IMR-90 (cell line): ENCODE results near the gene ZNF335. TPM values are rescaled to one million over a fixed set of nuclear protein-coding genes. Genes with fewer than 3 reads are reported as not detected.

Experiments used
- ATAC-seq: fragments of 200-7000 bp; cut with Tn5 transposase; 2 replicates; pipeline ENCODE4 v1.9.1; 2020; ENCODE audit warnings: low read depth, mild to moderate bottlenecking, moderate library complexity
- BruUV-seq: library from RNA; stranded (reverse); fragments of 400-500 nt; replicated peaks from 2 replicates; lab custom pipeline; 2021; lab: Mats Ljungman, UMichigan
- CTCF ChIA-PET: fragments of 300-600 bp; formaldehyde crosslinking; extraction: SDS; loops from one replicate; lab custom pipeline; 2021; ENCODE audit warnings: antibody characterized with exemption; lab: Yijun Ruan, JAX
- POLR2A ChIA-PET: fragments of 300-600 bp; sonication (Branson Sonifier 250); formaldehyde crosslinking; loops from one replicate; lab custom pipeline; 2022; ENCODE audit warnings: antibody characterized with exemption; ENCODE audit not compliant: unreplicated experiment; lab: Charles Lee
- DNase-seq: peaks from one replicate; pipeline ENCODE4 v3.0.0; 2013
- H2AFZ ChIP-seq: replicated peaks from 2 replicates; pipeline ENCODE3; 2013; ENCODE audit warnings: low read length, mild to moderate bottlenecking; ENCODE audit not compliant: poor library complexity
- H2AK5ac ChIP-seq: 2 replicates; pipeline ENCODE4 v1.6.1; 2013; ENCODE audit warnings: low read depth, low read length, inconsistent platforms
- H2AK9ac ChIP-seq: replicated peaks from 2 replicates; pipeline ENCODE3; 2013; ENCODE audit warnings: mild to moderate bottlenecking, low read depth, low read length, moderate library complexity; ENCODE audit not compliant: poor library complexity
- H2BK120ac ChIP-seq: 2 replicates; pipeline ENCODE4 v1.6.1; 2013; ENCODE audit warnings: low read depth, low read length, inconsistent platforms
- H2BK15ac ChIP-seq: 3 replicates; pipeline ENCODE4 v1.6.1; 2013; ENCODE audit warnings: low read depth, low read length, inconsistent platforms
- H2BK20ac ChIP-seq: 2 replicates; pipeline ENCODE4 v1.6.1; 2013; ENCODE audit warnings: low read depth, mild to moderate bottlenecking, inconsistent platforms, low read length, moderate library complexity
- H2BK5ac ChIP-seq: 2 replicates; pipeline ENCODE4 v1.6.1; 2013; ENCODE audit warnings: mild to moderate bottlenecking, low read depth, low read length, inconsistent platforms; ENCODE audit not compliant: poor library complexity, severe bottlenecking
- H3K14ac ChIP-seq: replicated peaks from 2 replicates; pipeline ENCODE4 v1.6.1; 2013; ENCODE audit warnings: low read depth, low read length, inconsistent platforms
- H3K18ac ChIP-seq: 2 replicates; pipeline ENCODE4 v1.6.1; 2013; ENCODE audit warnings: low read depth, low read length, control low read depth
- H3K23ac ChIP-seq: 2 replicates; pipeline ENCODE4 v1.6.1; 2013; ENCODE audit warnings: low read depth, low read length, inconsistent platforms
- H3K27ac ChIP-seq: 2 replicates; pipeline ENCODE4 v1.5.1; 2013; ENCODE audit warnings: mild to moderate bottlenecking, control low read depth, low read length; ENCODE audit not compliant: insufficient read depth
- H3K27me3 ChIP-seq: 2 replicates; pipeline ENCODE4 v1.6.1; 2013; ENCODE audit warnings: low read length; ENCODE audit not compliant: control insufficient read depth, insufficient read depth
- H3K36me3 ChIP-seq: 2 replicates; pipeline ENCODE4 v1.6.1; 2013; ENCODE audit warnings: low read length, mixed read lengths; ENCODE audit not compliant: control insufficient read depth, insufficient read depth
- H3K4ac ChIP-seq: 2 replicates; pipeline ENCODE4 v1.6.1; 2013; ENCODE audit warnings: low read depth, low read length, inconsistent platforms
- H3K4me1 ChIP-seq: 2 replicates; pipeline ENCODE4 v1.6.1; 2013; ENCODE audit warnings: low read length, mixed read lengths; ENCODE audit not compliant: control insufficient read depth, insufficient read depth
- H3K4me2 ChIP-seq: 2 replicates; pipeline ENCODE4 v1.6.1; 2013; ENCODE audit warnings: low read depth, mild to moderate bottlenecking, control low read depth, low read length, moderate library complexity
- H3K4me3 ChIP-seq: 2 replicates; pipeline ENCODE4 v1.5.1; 2013; ENCODE audit warnings: low read depth, mild to moderate bottlenecking, control low read depth, low read length, moderate library complexity; ENCODE audit not compliant: insufficient read depth
- H3K56ac ChIP-seq: 2 replicates; pipeline ENCODE4 v1.6.1; 2013; ENCODE audit warnings: low read length, inconsistent platforms; ENCODE audit not compliant: insufficient read depth; ENCODE audit errors: extremely low read depth
- H3K79me1 ChIP-seq, 2 experiments: 2 replicates each; pipeline ENCODE4 v1.6.1; 2013; ENCODE audit warnings: low read length in 2 of 2, inconsistent platforms in 1 of 2, low read depth in 1 of 2
- H3K9ac ChIP-seq: 2 replicates; pipeline ENCODE4 v1.6.1; 2013; ENCODE audit warnings: low read depth, low read length, control low read depth
- H3K9me1 ChIP-seq: 2 replicates; pipeline ENCODE4 v1.6.1; 2013; ENCODE audit warnings: low read length, inconsistent platforms; ENCODE audit not compliant: insufficient read depth
- H3K9me3 ChIP-seq: 2 replicates; pipeline ENCODE4 v1.6.1; 2013; ENCODE audit warnings: low read length; ENCODE audit not compliant: control insufficient read depth, insufficient read depth
- H4K20me1 ChIP-seq: 2 replicates; pipeline ENCODE4 v1.6.1; 2013; ENCODE audit warnings: low read length, inconsistent platforms; ENCODE audit not compliant: insufficient read depth
- H4K5ac ChIP-seq: 2 replicates; pipeline ENCODE4 v1.6.1; 2013; ENCODE audit warnings: mild to moderate bottlenecking, low read depth, low read length, control low read depth
- H4K8ac ChIP-seq, 2 experiments: 2 replicates each; pipeline ENCODE4 v1.6.1; 2013; ENCODE audit warnings: low read depth in 2 of 2, low read length in 2 of 2, control low read depth in 1 of 2, inconsistent platforms in 1 of 2
- H4K91ac ChIP-seq: 2 replicates; pipeline ENCODE4 v1.6.1; 2013; ENCODE audit warnings: low read depth, low read length, inconsistent platforms; ENCODE audit not compliant: insufficient read depth
- BHLHE40 ChIP-seq: fragments of 150-350 bp; IDR thresholded peaks from 2 replicates; pipeline ENCODE4 v1.6.1; 2016; ENCODE audit warnings: mild to moderate bottlenecking, low read depth, low read length
- CEBPB ChIP-seq: IDR thresholded peaks from 2 replicates; pipeline ENCODE4 v1.6.1; 2012; ENCODE audit warnings: low read depth, low read length, improper control_type of control experiment
- CHD1 ChIP-seq: IDR thresholded peaks from 2 replicates; pipeline ENCODE4 v1.6.1; 2012; ENCODE audit warnings: low read depth, low read length, improper control_type of control experiment
- FOS ChIP-seq: fragments of 150-350 bp; IDR thresholded peaks from 2 replicates; pipeline ENCODE4 v1.6.1; 2016; ENCODE audit warnings: low read depth, low read length
- MAFK ChIP-seq: IDR thresholded peaks from 2 replicates; pipeline ENCODE4 v1.6.1; 2012; ENCODE audit warnings: low read depth, low read length, improper control_type of control experiment
- MAZ ChIP-seq: IDR thresholded peaks from 2 replicates; pipeline ENCODE4 v1.6.1; 2012; ENCODE audit warnings: low read depth, mild to moderate bottlenecking, low read length, improper control_type of control experiment, moderate library complexity, borderline replicate concordance
- MXI1 ChIP-seq: IDR thresholded peaks from 2 replicates; pipeline ENCODE4 v1.6.1; 2012; ENCODE audit warnings: low read depth, mild to moderate bottlenecking, low read length, moderate library complexity, borderline replicate concordance
- NFE2L2 ChIP-seq: fragments of 150-350 bp; IDR thresholded peaks from 2 replicates; pipeline ENCODE4 v1.6.1; 2016; ENCODE audit warnings: low read depth, mild to moderate bottlenecking, low read length
- POLR2A ChIP-seq: IDR thresholded peaks from 2 replicates; pipeline ENCODE4 v1.6.1; 2012; ENCODE audit warnings: mild to moderate bottlenecking, low read depth, low read length
- RAD21 ChIP-seq: IDR thresholded peaks from 2 replicates; pipeline ENCODE4 v1.6.1; 2012; ENCODE audit warnings: low read length, improper control_type of control experiment
- RCOR1 ChIP-seq: IDR thresholded peaks from 2 replicates; pipeline ENCODE4 v1.6.1; 2012; ENCODE audit warnings: mild to moderate bottlenecking, low read length, improper control_type of control experiment; ENCODE audit not compliant: insufficient replicate concordance
- RFX5 ChIP-seq: IDR thresholded peaks from 2 replicates; pipeline ENCODE4 v1.8.0; 2012; ENCODE audit warnings: low read depth, mild to moderate bottlenecking, low read length, moderate library complexity
- SMC3 ChIP-seq: fragments of 150-350 bp; IDR thresholded peaks from 2 replicates; pipeline ENCODE4 v1.6.1; 2016; ENCODE audit warnings: low read depth, mild to moderate bottlenecking, antibody characterized with exemption, low read length, moderate library complexity
- WGBS, 2 experiments: methylation state at CpG; one replicate each; pipeline versions ENCODE4 v1.1.5 to v1.1.7; 2013; ENCODE audit warnings: missing lambda C conversion rate in 2 of 2; ENCODE audit not compliant: insufficient read length in 1 of 2; ENCODE audit errors: extremely low coverage in 2 of 2; 5-methylcytosine and 5-hydroxymethylcytosine counted together
- dilution Hi-C: fragments of 300-500 bp; cut with HindIII; formaldehyde crosslinking; loops from one replicate; pipeline ENCODE4 v1.14.3; 2018; ENCODE audit warnings: low sequenced_read_pairs; ENCODE audit not compliant: unreplicated experiment
- in situ Hi-C: fragments of 300-500 bp; cut with MboI; formaldehyde crosslinking; loops from 3 replicates; pipeline ENCODE4 v1.14.3; 2019; ENCODE audit warnings: low sequenced_read_pairs, inconsistent platforms, mixed read lengths
- intact Hi-C: fragments of 100-400 bp; cut with micrococcal nuclease; formaldehyde crosslinking; loops from 2 replicates; pipeline ENCODE4 v1.10.0; 2022
- polyA plus RNA-seq, 3 experiments: library from polyadenylated mRNA; depleted of rRNA; stranded (reverse); fragments of >200 nt; gene quantifications; 2 replicates each; pipeline ENCODE4 v1.2.3, GENCODE V29; 2012; ENCODE audit warnings: low replicate concordance in 1 of 3
- total RNA-seq: library from RNA; depleted of rRNA; stranded (reverse); fragments of >200 nt; gene quantifications from 2 replicates; pipeline ENCODE4 v1.2.3, GENCODE V29; 2012
- TF ChIP-seq, protein P1 (sequence below): conservative IDR thresholded peaks from 2 replicates; pipeline ENCODE4 v1.5.1; 2012; ENCODE audit warnings: mild to moderate bottlenecking, low read depth, low read length, improper control_type of control experiment
- TF ChIP-seq, protein P2 (sequence below): fragments of 150-350 bp; IDR thresholded peaks from 2 replicates; pipeline ENCODE4 v1.6.1; 2016; ENCODE audit warnings: low read depth, mild to moderate bottlenecking, low read length, moderate library complexity, borderline replicate concordance
- TF ChIP-seq, protein P3 (sequence below): fragments of 150-350 bp; IDR thresholded peaks from 2 replicates; pipeline ENCODE4 v1.6.1; 2017; ENCODE audit warnings: mild to moderate bottlenecking, antibody characterized with exemption, low read length, low read depth

ZNF335 gene
- total and polyA plus RNA-seq, 2 of the 4 experiments (the other 2 are of a cell fraction): 11.8 to 17.8 TPM

DNA sequence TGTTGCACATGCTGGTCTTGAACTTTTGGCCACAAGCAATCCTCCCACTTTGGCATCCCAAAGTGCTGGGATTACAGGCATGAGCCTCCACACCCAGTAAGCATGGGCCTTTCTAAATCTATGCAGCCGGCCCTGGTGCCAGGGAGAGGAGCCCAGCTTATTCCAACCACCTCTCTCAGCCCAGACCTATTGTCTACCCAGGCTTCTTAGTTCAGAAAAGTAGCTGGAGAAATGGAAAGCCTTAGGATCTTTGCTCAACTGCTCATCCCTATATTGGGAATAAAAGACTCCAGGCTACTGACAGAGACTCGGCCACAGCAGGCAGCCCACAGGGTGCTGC, 45.3 kb downstream of the ZNF335 start:
- H4K20me1 ChIP-seq: peaks cover 4% of the 10 kb centered on the region
- no peak overlapping the region for H2BK20ac ChIP-seq
- no peak overlapping the region for H4K5ac ChIP-seq
- ATAC-seq: no peak
- dilution Hi-C loops (no loop called here), in situ Hi-C loops (no loop called here), intact Hi-C loops (no loop called here)
- no peaks in the 10 kb centered on the region; the same call in 1 of the 2 replicates for H3K9me1 ChIP-seq
- no peak overlapping the region for H2AFZ ChIP-seq
- H4K91ac ChIP-seq: no peak overlapping the region
- no peak overlapping the region for H3K4me3 ChIP-seq
- POLR2A ChIA-PET: interaction anchor here (0.6 kb wide), 1 partner anchor 16 kb away, joined by 4 read pairs; no protein-coding TSS in a partner anchor
- H4K8ac ChIP-seq: no peak overlapping the region
- no peak overlapping the region for H3K27ac ChIP-seq
- no peak overlapping the region for H3K18ac ChIP-seq
- no peak overlapping the region for H3K14ac ChIP-seq
- no peaks in the 10 kb centered on the region for H3K27me3 ChIP-seq
- H2AK5ac ChIP-seq: no peak overlapping the region
- H3K9ac ChIP-seq: no peak overlapping the region
- no TSS peak for BruUV-seq
- no peak overlapping the region for H2BK120ac ChIP-seq
- CTCF ChIA-PET: interaction anchor here (1.0 kb wide), 1 partner anchor 11 kb away, joined by 4 read pairs; no protein-coding TSS in a partner anchor
- no peak overlapping the region for H3K4me2 ChIP-seq
- H2BK5ac ChIP-seq: no peak overlapping the region
- no peak for TF ChIP-seq POLR2A
- TF ChIP-seq MAZ: no peak
- TF ChIP-seq, protein P1, sequence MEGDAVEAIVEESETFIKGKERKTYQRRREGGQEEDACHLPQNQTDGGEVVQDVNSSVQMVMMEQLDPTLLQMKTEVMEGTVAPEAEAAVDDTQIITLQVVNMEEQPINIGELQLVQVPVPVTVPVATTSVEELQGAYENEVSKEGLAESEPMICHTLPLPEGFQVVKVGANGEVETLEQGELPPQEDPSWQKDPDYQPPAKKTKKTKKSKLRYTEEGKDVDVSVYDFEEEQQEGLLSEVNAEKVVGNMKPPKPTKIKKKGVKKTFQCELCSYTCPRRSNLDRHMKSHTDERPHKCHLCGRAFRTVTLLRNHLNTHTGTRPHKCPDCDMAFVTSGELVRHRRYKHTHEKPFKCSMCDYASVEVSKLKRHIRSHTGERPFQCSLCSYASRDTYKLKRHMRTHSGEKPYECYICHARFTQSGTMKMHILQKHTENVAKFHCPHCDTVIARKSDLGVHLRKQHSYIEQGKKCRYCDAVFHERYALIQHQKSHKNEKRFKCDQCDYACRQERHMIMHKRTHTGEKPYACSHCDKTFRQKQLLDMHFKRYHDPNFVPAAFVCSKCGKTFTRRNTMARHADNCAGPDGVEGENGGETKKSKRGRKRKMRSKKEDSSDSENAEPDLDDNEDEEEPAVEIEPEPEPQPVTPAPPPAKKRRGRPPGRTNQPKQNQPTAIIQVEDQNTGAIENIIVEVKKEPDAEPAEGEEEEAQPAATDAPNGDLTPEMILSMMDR: no peak
- no peak for TF ChIP-seq MAFK
- no peak for TF ChIP-seq MXI1
- TF ChIP-seq, protein P2, sequence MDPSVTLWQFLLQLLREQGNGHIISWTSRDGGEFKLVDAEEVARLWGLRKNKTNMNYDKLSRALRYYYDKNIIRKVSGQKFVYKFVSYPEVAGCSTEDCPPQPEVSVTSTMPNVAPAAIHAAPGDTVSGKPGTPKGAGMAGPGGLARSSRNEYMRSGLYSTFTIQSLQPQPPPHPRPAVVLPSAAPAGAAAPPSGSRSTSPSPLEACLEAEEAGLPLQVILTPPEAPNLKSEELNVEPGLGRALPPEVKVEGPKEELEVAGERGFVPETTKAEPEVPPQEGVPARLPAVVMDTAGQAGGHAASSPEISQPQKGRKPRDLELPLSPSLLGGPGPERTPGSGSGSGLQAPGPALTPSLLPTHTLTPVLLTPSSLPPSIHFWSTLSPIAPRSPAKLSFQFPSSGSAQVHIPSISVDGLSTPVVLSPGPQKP: no peak
- no peak for TF ChIP-seq SMC3
- TF ChIP-seq RFX5: no peak
- TF ChIP-seq, protein P3, sequence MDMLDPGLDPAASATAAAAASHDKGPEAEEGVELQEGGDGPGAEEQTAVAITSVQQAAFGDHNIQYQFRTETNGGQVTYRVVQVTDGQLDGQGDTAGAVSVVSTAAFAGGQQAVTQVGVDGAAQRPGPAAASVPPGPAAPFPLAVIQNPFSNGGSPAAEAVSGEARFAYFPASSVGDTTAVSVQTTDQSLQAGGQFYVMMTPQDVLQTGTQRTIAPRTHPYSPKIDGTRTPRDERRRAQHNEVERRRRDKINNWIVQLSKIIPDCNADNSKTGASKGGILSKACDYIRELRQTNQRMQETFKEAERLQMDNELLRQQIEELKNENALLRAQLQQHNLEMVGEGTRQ: no peak
- no peak for TF ChIP-seq RCOR1
- TF ChIP-seq CHD1: no peak
- no peak for TF ChIP-seq RAD21
- TF ChIP-seq NFE2L2: no peak
- TF ChIP-seq CEBPB: no peak
- no peak for TF ChIP-seq FOS
- TF ChIP-seq BHLHE40: no peak
- no peak overlapping the region for H3K56ac ChIP-seq
- H3K4me1 ChIP-seq: peaks cover 8% of the 10 kb centered on the region; the same call in 1 of the 2 replicates
- WGBS, 2 experiments: no CpG with 5 or more reads among the region's 2 CpGs
- no peak overlapping the region for H3K23ac ChIP-seq
- DNase-seq: no peak
- no peaks in the 10 kb centered on the region for H3K9me3 ChIP-seq
- H3K79me1 ChIP-seq: peaks cover 6 to 16% of the 10 kb centered on the region in 2 experiments
- H2AK9ac ChIP-seq: no peak overlapping the region
- no peak overlapping the region for H2BK15ac ChIP-seq
- no peak overlapping the region for H3K4ac ChIP-seq
- H3K36me3 ChIP-seq: no peaks in the 10 kb centered on the region
